Vagina (tissue), 2 donors: ENCODE data around the gene CCDC7. TPM values are rescaled to one million over a fixed set of nuclear protein-coding genes. Genes with fewer than 3 reads are reported as not detected.

Source experiments
- DNase-seq, 2 donors: peaks; one replicate each; pipeline ENCODE4 v3.0.0-alpha.2; 2017; ENCODE audit errors: extremely low spot score in 2 of 2
- H3K27ac ChIP-seq: fragments of 200-600 bp; sonication (generic); one replicate; pipeline ENCODE4 v1.5.1; 2019
- H3K27me3 ChIP-seq: fragments of 200-600 bp; sonication (generic); one replicate; pipeline ENCODE4 v1.5.1; 2019
- H3K36me3 ChIP-seq, 2 donors: fragments of 200-600 bp; sonication (generic); one replicate each; pipeline ENCODE4 v1.5.1; 2017 to 2019
- H3K4me1 ChIP-seq: fragments of 200-600 bp; sonication (generic); one replicate; pipeline ENCODE4 v1.5.1; 2019
- H3K4me3 ChIP-seq, 2 donors: fragments of 200-600 bp; sonication (generic); 1 replicate in 1 of 2; 2 replicates in 1 of 2; pipeline ENCODE4 v1.5.1; 2016 to 2019
- H3K9me3 ChIP-seq: fragments of 200-600 bp; sonication (generic); one replicate; pipeline ENCODE4 v1.5.1; 2019
- POLR2A ChIP-seq, 2 donors: fragments of 450-650 bp; IDR thresholded peaks; one replicate each; pipeline ENCODE4 v1.6.1; 2017; ENCODE audit warnings: antibody characterized with exemption in 2 of 2, mild to moderate bottlenecking in 2 of 2, moderate library complexity in 2 of 2
- POLR2AphosphoS5 ChIP-seq, 2 donors: sonication (generic); formaldehyde crosslinking; IDR thresholded peaks; one replicate each; pipeline ENCODE4 v1.9.0; 2017; ENCODE audit warnings: antibody characterized with exemption in 2 of 2, mild to moderate bottlenecking in 2 of 2, low read depth in 1 of 2; ENCODE audit not compliant: insufficient read depth in 1 of 2
- intact Hi-C: fragments of 100-400 bp; cut with DNase I; formaldehyde crosslinking; loops from one replicate; pipeline ENCODE4 v1.15.1; 2023
- total RNA-seq: library from RNA; depleted of rRNA; stranded (reverse); fragments of >200 nt; gene quantifications from one replicate; pipeline ENCODE4 v1.2.3, GENCODE V29; 2016
- TF ChIP-seq, protein P1 (sequence below), 3 experiments: fragments of 450-650 bp in 2 of 3; fragments of 200-600 bp in 1 of 3; sonication (generic) in 1 of 3; IDR thresholded peaks; one replicate each; pipeline ENCODE4 v1.5.1; 2017 to 2019; ENCODE audit warnings: antibody characterized with exemption in 3 of 3, mild to moderate bottlenecking in 2 of 3, moderate library complexity in 2 of 3

The CCDC7 gene
- total RNA-seq, 1 donor from 2014 or later, result 22.8 TPM

- Histone ChIP-seq H3K27me3 (no peaks in the 10 kb centered on the region), H3K9me3 (no peaks in the 10 kb centered on the region), H3K27ac (no peak overlapping the region), H3K4me3 (no peak overlapping the region), H3K4me1 (no peaks in the 10 kb centered on the region), H3K36me3 (peaks cover 0 to 18% of the 10 kb centered on the region in 2 donors)
- no peak for TF ChIP-seq POLR2AphosphoS5 (IDR thresholded peaks at IDR 0.05; ENCODE audit: insufficient read depth in 1 of 2, low read depth in 1 of 2)
- TF ChIP-seq POLR2A (IDR thresholded peaks at IDR 0.05), result no peak
- TF ChIP-seq, protein P1, sequence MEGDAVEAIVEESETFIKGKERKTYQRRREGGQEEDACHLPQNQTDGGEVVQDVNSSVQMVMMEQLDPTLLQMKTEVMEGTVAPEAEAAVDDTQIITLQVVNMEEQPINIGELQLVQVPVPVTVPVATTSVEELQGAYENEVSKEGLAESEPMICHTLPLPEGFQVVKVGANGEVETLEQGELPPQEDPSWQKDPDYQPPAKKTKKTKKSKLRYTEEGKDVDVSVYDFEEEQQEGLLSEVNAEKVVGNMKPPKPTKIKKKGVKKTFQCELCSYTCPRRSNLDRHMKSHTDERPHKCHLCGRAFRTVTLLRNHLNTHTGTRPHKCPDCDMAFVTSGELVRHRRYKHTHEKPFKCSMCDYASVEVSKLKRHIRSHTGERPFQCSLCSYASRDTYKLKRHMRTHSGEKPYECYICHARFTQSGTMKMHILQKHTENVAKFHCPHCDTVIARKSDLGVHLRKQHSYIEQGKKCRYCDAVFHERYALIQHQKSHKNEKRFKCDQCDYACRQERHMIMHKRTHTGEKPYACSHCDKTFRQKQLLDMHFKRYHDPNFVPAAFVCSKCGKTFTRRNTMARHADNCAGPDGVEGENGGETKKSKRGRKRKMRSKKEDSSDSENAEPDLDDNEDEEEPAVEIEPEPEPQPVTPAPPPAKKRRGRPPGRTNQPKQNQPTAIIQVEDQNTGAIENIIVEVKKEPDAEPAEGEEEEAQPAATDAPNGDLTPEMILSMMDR (IDR thresholded peaks at IDR 0.05), result no peak
- intact Hi-C loops, result no loop called here
- no peak for DNase-seq
Observed at GRCh38 chr10:32454148-32454547, 8.2 kb downstream of the CCDC7 start.

- Histone ChIP-seq H3K27ac (no peak overlapping the region), H3K9me3 (no peaks in the 10 kb centered on the region), H3K36me3 (peaks cover 0 to 6% of the 10 kb centered on the region in 2 donors), H3K4me1 (no peaks in the 10 kb centered on the region), H3K4me3 (no peak overlapping the region), H3K27me3 (no peaks in the 10 kb centered on the region)
- TF ChIP-seq POLR2AphosphoS5 (IDR thresholded peaks at IDR 0.05; ENCODE audit: insufficient read depth in 1 of 2, low read depth in 1 of 2) (no peak), POLR2A (IDR thresholded peaks at IDR 0.05) (no peak)
- TF ChIP-seq, protein P1 (IDR thresholded peaks at IDR 0.05), result no peak
- intact Hi-C loops, result no loop called here
- no peak for DNase-seq
Observed at GRCh38 chr10:32459051-32459698, 13.2 kb downstream of the CCDC7 start.

- intact Hi-C loops, result no loop called here
- no peak for TF ChIP-seq POLR2AphosphoS5 (IDR thresholded peaks at IDR 0.05; ENCODE audit: insufficient read depth in 1 of 2, low read depth in 1 of 2)
- TF ChIP-seq POLR2A (IDR thresholded peaks at IDR 0.05), result no peak
- TF ChIP-seq, protein P1 (IDR thresholded peaks at IDR 0.05), result no peak
- Histone ChIP-seq H3K27ac (no peak overlapping the region), H3K36me3 (no peaks in the 10 kb centered on the region), H3K4me3 (no peak overlapping the region), H3K27me3 (no peaks in the 10 kb centered on the region), H3K9me3 (no peaks in the 10 kb centered on the region), H3K4me1 (no peaks in the 10 kb centered on the region)
- DNase-seq, result no peak
Observed at GRCh38 chr10:32461203-32461602, 15.3 kb downstream of the CCDC7 start.

DNA sequence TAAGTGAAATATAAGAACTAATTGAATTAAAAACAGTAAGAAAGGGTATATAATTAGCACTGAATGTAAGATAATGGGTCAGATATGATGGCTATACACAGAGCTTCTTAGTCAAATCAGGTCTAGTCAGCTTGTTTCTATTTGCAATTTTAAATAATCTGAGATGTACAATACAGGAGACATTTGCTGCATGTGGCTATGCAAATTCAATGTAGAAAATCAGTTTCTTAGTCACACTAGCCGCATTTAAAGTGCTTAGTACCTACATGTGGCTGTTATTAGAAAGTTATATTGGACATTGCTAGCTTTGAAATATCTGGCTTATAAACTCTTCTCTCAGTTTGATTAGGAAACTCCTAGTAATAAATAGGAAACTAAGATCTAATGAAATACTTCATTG is 25.3 kb downstream of the CCDC7 start:
- no peaks in the 10 kb centered on the region for H3K9me3 ChIP-seq
- TF ChIP-seq POLR2AphosphoS5 (IDR thresholded peaks at IDR 0.05; ENCODE audit: insufficient read depth in 1 of 2, low read depth in 1 of 2) (no peak), POLR2A (IDR thresholded peaks at IDR 0.05) (no peak)
- TF ChIP-seq, protein P1 (IDR thresholded peaks at IDR 0.05), result no peak
- no peak for DNase-seq
- no peaks in the 10 kb centered on the region for H3K27me3 ChIP-seq
- H3K4me1 ChIP-seq, result no peaks in the 10 kb centered on the region
- intact Hi-C loops, result no loop called here
- H3K4me3 ChIP-seq, result no peak overlapping the region
- H3K36me3 ChIP-seq, result peaks cover 0 to 22% of the 10 kb centered on the region in 2 donors
- no peak overlapping the region for H3K27ac ChIP-seq

DNA sequence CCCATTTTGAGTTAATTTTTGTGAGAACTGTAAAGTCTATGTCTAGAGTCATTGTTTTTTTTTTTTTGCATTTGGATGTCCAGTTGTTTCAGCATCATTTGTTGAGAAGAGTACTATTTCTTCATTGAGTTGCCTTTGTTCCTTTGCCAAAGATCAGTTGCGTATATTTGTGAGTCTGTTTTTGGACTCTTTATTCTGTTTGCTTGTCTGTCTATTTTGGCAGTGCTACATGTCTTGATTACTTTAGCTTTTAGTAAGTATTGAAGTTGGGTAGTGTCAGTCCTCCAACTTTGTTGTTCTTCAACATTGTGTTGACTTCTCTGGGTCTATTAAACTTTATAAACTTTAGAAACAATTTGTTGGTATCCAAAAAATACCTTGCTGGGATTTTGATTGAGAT is 31.6 kb downstream of the CCDC7 start:
- Histone ChIP-seq H3K27ac (no peak overlapping the region), H3K4me3 (no peak overlapping the region), H3K36me3 (peaks cover 0 to 39% of the 10 kb centered on the region in 2 donors), H3K9me3 (peaks cover 9% of the 10 kb centered on the region), H3K4me1 (no peaks in the 10 kb centered on the region), H3K27me3 (no peaks in the 10 kb centered on the region)
- TF ChIP-seq, protein P1 (IDR thresholded peaks at IDR 0.05), result no peak
- TF ChIP-seq POLR2AphosphoS5 (IDR thresholded peaks at IDR 0.05; ENCODE audit: insufficient read depth in 1 of 2, low read depth in 1 of 2) (no peak), POLR2A (IDR thresholded peaks at IDR 0.05) (no peak)
- DNase-seq, result no peak
- intact Hi-C loops, result no loop called here
